ENCODE results near the gene UQCC5. TPM values are rescaled to one million over a fixed set of nuclear protein-coding genes. Genes with fewer than 3 reads are reported as not detected.

UQCC5 gene
- total RNA-seq, 1 donor from 2014 or later = 1.2 TPM

- Histone ChIP-seq H3K4me1 (peaks cover 80% of the 10 kb centered on the region), H3K9me3 (no peaks in the 10 kb centered on the region), H3K4me3 (peak overlapping the region; percentile 67 to 74), H3K27me3 (no peaks in the 10 kb centered on the region), H3K36me3 (no peaks in the 10 kb centered on the region), H3K27ac (peak overlapping the region; percentile 62)
- DNase-seq (ENCODE audit: extremely low spot score in 2 of 2) = no peak
- intact Hi-C loops (cut with DNase I) = loop anchor here (10.0 kb wide), 1 partner anchor 62 kb away; no protein-coding TSS in a partner anchor
- TF ChIP-seq, protein P1, sequence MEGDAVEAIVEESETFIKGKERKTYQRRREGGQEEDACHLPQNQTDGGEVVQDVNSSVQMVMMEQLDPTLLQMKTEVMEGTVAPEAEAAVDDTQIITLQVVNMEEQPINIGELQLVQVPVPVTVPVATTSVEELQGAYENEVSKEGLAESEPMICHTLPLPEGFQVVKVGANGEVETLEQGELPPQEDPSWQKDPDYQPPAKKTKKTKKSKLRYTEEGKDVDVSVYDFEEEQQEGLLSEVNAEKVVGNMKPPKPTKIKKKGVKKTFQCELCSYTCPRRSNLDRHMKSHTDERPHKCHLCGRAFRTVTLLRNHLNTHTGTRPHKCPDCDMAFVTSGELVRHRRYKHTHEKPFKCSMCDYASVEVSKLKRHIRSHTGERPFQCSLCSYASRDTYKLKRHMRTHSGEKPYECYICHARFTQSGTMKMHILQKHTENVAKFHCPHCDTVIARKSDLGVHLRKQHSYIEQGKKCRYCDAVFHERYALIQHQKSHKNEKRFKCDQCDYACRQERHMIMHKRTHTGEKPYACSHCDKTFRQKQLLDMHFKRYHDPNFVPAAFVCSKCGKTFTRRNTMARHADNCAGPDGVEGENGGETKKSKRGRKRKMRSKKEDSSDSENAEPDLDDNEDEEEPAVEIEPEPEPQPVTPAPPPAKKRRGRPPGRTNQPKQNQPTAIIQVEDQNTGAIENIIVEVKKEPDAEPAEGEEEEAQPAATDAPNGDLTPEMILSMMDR (IDR thresholded peaks at IDR 0.05) = no peak
- TF ChIP-seq POLR2AphosphoS5 (IDR thresholded peaks at IDR 0.05; ENCODE audit: insufficient read depth in 1 of 2, low read depth in 1 of 2) (no peak), POLR2A (IDR thresholded peaks at IDR 0.05) (no peak)
Measured at GRCh38 chr3:52537165-52537620, 788 bp downstream of the UQCC5 start.

DNA sequence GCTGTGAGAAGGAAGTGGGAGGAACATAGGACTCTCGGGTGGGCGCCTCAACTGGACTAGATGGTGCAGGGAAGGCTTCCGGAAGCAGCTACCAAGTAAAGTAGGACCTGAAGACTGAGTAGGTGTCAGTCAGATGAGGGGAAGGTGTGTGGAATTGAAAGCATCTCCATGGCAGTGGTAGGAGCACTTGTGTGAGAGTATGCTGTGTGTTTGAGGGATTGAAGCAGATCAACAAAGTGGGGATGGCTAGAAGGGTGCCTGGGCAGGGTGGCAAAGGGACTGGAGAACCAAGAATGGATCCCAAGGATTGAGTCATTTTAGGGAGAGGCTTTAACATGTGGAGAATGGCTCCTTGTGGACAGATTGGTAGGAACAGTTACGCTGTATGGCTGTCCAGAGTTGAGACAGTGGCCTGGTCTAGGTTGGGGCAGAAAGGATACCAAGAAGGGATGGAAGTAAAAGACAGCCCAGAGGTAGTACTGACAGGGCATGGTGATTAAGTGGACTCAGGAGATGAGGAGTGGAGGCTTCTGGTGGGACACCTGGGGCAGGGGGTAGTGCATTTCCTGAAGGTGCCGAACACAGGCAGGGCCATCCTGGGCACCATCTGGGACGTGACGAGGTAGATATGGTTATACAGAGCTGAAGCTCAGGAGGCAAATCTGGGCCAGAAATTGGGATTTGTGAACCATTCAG is 1.5 kb downstream of the UQCC5 start:
- Histone ChIP-seq H3K36me3 (no peaks in the 10 kb centered on the region), H3K27me3 (no peaks in the 10 kb centered on the region), H3K9me3 (no peaks in the 10 kb centered on the region), H3K4me3 (peak overlapping the region; percentile 67 to 74), H3K27ac (peak overlapping the region; percentile 62), H3K4me1 (peaks cover 73% of the 10 kb centered on the region)
- intact Hi-C loops (cut with DNase I) = loop anchor here (10.0 kb wide), 1 partner anchor 63 kb away; no protein-coding TSS in a partner anchor
- no peak for TF ChIP-seq POLR2AphosphoS5 (IDR thresholded peaks at IDR 0.05; ENCODE audit: insufficient read depth in 1 of 2, low read depth in 1 of 2)
- TF ChIP-seq POLR2A (IDR thresholded peaks at IDR 0.05) = no peak
- TF ChIP-seq, protein P1 (IDR thresholded peaks at IDR 0.05) = no peak
- DNase-seq (ENCODE audit: extremely low spot score in 2 of 2) = peak in 1 of 2 donors; percentile 77

DNA sequence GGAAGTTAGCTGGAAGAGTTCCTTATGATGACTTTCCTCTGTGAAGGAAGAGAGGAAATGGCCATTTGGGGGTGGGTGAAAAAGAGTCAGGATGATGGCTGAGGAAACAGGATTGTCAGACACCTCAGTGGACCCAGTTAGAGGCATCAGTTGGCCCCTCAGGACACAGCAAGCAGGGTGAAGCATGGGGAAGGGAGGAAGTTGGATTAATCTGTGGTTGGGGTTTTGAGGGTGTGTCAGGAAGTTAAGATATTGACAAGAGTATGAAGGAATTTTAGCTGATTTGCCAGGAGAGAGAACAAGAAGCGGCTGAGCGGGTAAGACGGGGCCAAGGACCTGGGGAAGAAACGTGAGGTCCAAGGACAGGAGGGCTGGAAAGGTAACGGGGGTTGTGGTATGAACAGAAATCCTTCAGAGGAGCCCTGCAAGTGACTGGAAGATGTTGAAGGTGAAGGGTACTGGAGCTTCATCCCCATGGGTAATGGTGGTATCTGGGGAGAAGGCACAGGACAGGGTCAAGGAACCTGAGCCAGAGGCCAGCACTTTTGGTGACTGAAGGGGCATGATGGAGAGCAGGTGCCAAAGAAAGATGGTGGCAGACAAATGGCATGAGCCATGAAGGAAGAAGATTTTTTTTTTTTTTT is 2.7 kb downstream of the UQCC5 start:
- H3K9me3 ChIP-seq = no peaks in the 10 kb centered on the region
- intact Hi-C loops (cut with DNase I) = loop anchor here (10.0 kb wide), 1 partner anchor 64 kb away; no protein-coding TSS in a partner anchor
- no peak overlapping the region for H3K27ac ChIP-seq
- peaks cover 68% of the 10 kb centered on the region for H3K4me1 ChIP-seq
- H3K36me3 ChIP-seq = no peaks in the 10 kb centered on the region
- no peaks in the 10 kb centered on the region for H3K27me3 ChIP-seq
- H3K4me3 ChIP-seq = no peak overlapping the region
- TF ChIP-seq, protein P1 (IDR thresholded peaks at IDR 0.05) = no peak
- TF ChIP-seq POLR2A (IDR thresholded peaks at IDR 0.05) (no peak), POLR2AphosphoS5 (IDR thresholded peaks at IDR 0.05; ENCODE audit: insufficient read depth in 1 of 2, low read depth in 1 of 2) (no peak)
- no peak for DNase-seq (ENCODE audit: extremely low spot score in 2 of 2)

DNA sequence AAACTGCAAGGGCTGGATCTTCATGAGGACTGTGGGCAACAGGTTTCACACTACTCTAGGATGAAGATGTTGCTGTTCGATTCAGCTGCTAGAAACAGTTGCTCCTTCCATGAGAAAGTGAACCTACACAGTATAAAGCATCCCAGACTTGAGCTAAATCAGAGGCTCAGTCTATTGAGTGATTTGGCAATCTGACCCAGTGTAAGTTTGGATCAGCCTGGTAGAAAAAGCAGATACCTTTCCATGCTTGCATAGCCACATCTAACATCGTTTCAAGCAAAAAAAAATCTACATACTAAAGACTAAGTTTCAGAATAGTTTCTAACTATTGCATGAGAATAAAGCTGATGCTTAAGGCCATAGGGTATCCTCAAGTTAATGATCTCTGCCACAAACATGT is 4.6 kb downstream of the UQCC5 start:
- Histone ChIP-seq H3K4me1 (peaks cover 48% of the 10 kb centered on the region), H3K36me3 (no peaks in the 10 kb centered on the region)
- intact Hi-C loops (cut with DNase I) = no loop called here

More for the DNA sequence above, 4.6 kb downstream of the UQCC5 start:
- Histone ChIP-seq H3K27me3 (no peaks in the 10 kb centered on the region), H3K27ac (no peak overlapping the region), H3K4me3 (no peak overlapping the region), H3K9me3 (no peaks in the 10 kb centered on the region)
- no peak for DNase-seq (ENCODE audit: extremely low spot score in 2 of 2)
- TF ChIP-seq, protein P1 (IDR thresholded peaks at IDR 0.05) = no peak
- TF ChIP-seq POLR2A (IDR thresholded peaks at IDR 0.05) (no peak), POLR2AphosphoS5 (IDR thresholded peaks at IDR 0.05; ENCODE audit: insufficient read depth in 1 of 2, low read depth in 1 of 2) (no peak)
